Gastroesophageal sphincter (tissue), 3 donors: ENCODE measurements around the gene SLC22A2.

Experiments used
- EP300 ChIP-seq: sonication (generic); formaldehyde crosslinking; IDR thresholded peaks from one replicate; pipeline ENCODE4 v1.6.1; 2017; ENCODE audit warnings: antibody characterized with exemption, mild to moderate bottlenecking
- POLR2AphosphoS5 ChIP-seq: sonication (generic); formaldehyde crosslinking; IDR thresholded peaks from one replicate; pipeline ENCODE4 v1.6.1; 2017; ENCODE audit warnings: antibody characterized with exemption
- TF ChIP-seq, protein P1 (sequence below), 4 experiments: fragments of 200-600 bp in 2 of 4; fragments of 450-650 bp in 2 of 4; sonication (generic) in 1 of 4; IDR thresholded peaks; one replicate each; pipeline ENCODE4 v1.5.1; 2017 to 2019; ENCODE audit warnings: antibody characterized with exemption in 4 of 4, mild to moderate bottlenecking in 2 of 4, moderate library complexity in 2 of 4

DNA sequence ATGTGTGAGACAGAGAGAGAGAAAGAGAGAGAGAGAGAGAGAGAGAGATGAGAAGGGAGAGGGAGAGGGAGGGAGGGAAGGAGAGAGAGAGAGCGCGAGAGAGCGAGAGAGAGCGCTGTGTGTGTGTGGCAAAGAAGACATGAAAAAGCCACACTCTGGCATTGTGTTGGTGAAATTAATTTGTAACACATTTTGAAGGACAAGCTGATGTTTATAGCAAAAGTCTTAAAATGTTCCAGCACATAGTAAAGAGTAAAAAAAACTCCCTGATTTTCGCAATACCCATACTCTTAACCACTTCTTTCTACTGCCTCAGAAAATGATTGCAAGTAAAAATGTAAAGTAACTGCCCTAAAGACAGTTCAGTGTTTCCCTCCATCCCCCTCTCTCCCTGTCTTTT lies 80.3 kb downstream of the SLC22A2 start:
- TF ChIP-seq, protein P1, sequence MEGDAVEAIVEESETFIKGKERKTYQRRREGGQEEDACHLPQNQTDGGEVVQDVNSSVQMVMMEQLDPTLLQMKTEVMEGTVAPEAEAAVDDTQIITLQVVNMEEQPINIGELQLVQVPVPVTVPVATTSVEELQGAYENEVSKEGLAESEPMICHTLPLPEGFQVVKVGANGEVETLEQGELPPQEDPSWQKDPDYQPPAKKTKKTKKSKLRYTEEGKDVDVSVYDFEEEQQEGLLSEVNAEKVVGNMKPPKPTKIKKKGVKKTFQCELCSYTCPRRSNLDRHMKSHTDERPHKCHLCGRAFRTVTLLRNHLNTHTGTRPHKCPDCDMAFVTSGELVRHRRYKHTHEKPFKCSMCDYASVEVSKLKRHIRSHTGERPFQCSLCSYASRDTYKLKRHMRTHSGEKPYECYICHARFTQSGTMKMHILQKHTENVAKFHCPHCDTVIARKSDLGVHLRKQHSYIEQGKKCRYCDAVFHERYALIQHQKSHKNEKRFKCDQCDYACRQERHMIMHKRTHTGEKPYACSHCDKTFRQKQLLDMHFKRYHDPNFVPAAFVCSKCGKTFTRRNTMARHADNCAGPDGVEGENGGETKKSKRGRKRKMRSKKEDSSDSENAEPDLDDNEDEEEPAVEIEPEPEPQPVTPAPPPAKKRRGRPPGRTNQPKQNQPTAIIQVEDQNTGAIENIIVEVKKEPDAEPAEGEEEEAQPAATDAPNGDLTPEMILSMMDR (IDR thresholded peaks at IDR 0.05) = no peak
- no peak for TF ChIP-seq EP300
- no peak for TF ChIP-seq POLR2AphosphoS5
